ENCODE measurements around the gene HYCC1. TPM values are rescaled to one million over a fixed set of nuclear protein-coding genes. Genes with fewer than 3 reads are reported as not detected.

HYCC1 gene
- total and polyA plus RNA-seq, 2 donors (not counting 1 experiment from before 2014, with no cell fraction given), result 7.0 to 40.8 TPM

DNA sequence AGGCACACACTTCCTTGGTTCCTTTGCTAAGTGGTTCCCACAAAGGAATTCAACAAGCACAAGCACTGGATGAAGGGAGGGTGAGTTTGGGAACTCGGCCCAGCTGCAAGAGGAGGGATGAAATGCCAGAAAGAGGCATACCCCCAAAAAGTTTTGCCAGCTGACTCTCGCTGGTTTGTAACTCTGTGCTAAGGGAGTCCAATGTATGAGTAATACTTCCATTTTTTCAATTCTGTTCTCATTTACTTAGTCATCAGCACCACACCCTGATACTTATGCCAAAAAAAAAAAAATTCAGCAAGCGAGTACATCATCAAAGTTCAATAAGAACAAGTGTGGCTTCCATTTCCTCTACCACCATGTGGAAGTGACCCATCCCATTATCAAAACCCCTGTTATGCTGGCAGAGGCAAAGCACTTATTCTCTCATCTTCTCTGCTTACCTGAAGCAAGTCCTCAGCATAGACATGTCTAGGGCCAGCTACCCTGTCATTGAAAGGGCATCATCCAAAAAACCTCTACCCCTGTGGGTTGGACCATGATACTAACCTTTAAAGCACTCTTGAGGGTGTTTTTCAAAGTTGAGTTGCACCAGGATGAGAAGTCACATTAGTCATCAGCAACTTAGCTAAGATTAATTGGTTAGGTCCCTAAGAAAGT is 6.9 kb upstream of the HYCC1 start:
- H3K4me3 ChIP-seq (ENCODE audit: control extremely low read depth in 1 of 5, extremely low read depth in 1 of 5, insufficient read depth in 1 of 5, low read depth in 2 of 5, low read length in 4 of 5), result no peak overlapping the region

DNA sequence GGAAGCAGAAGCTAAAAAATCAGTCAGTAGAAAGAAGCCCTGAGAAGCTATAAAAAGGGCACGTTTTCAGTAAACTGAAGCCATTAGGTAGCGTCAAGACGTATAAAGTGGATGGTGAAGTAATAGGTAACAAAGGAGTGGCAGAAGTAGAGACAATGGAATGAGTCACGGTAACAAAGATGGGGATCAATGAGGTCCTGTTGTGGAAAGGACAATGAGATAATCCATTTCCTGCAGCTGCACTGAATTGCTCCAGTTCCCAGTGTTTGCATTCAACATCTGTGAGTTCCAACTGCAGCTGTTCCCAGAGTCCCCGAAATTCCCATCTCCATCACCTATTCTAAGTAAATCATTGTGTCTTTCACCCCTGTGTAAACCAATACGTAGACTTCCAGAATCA is 4.8 kb upstream of the HYCC1 start:
- Histone ChIP-seq H3K36me3 (replicated peaks in 1 of 2; ENCODE audit: control extremely low read depth in 1 of 2, control insufficient read depth in 1 of 2, extremely low read depth in 1 of 2, insufficient read depth in 2 of 2, low read length in 1 of 2) (no peaks in the 10 kb centered on the region), H3K4me2 (replicated peaks; ENCODE audit: low read depth, low read length, poor library complexity, severe bottlenecking) (peak overlapping the region; percentile 1), H3K4me1 (ENCODE audit: control insufficient read depth in 2 of 2, insufficient read depth in 2 of 2, low read length in 2 of 2) (peaks cover 66 to 68% of the 10 kb centered on the region in 2 donors), H3K79me2 (ENCODE audit: control insufficient read depth, insufficient read depth, low read length) (peaks cover 1% of the 10 kb centered on the region), H2AFZ (ENCODE audit: insufficient read depth, low read depth, low read length, poor library complexity, severe bottlenecking) (peak overlapping the region; percentile 57), H3K4me3 (ENCODE audit: control extremely low read depth in 1 of 5, extremely low read depth in 1 of 5, insufficient read depth in 1 of 5, low read depth in 2 of 5, low read length in 4 of 5) (no peak overlapping the region), H3K9ac (ENCODE audit: low read length) (no peak overlapping the region), H3K27ac (ENCODE audit: low read length in 2 of 2) (peak overlapping the region in 1 of 2 donors; percentile 0), H4K20me1 (ENCODE audit: control insufficient read depth, insufficient read depth, low read length, poor library complexity, severe bottlenecking) (no peaks in the 10 kb centered on the region), H3K9me3 (ENCODE audit: control extremely low read depth in 1 of 3, control insufficient read depth in 2 of 3, insufficient read depth in 1 of 3, low read length in 2 of 3) (peaks cover 3 to 9% (median 3%) of the 10 kb centered on the region in 3 donors), H3K27me3 (replicated peaks in 1 of 4; ENCODE audit: control extremely low read depth in 1 of 4, control insufficient read depth in 3 of 4, insufficient read depth in 4 of 4, low read length in 3 of 4) (no peaks in the 10 kb centered on the region)
- Mint-ChIP-seq H3K4me3 (peak overlapping the region; percentile 50), H3K27me3 (no peaks in the 10 kb centered on the region), H3K9me3 (ENCODE audit: insufficient read depth) (peaks cover 2% of the 10 kb centered on the region), H3K4me1 (peaks cover 72% of the 10 kb centered on the region), H3K27ac (peak overlapping the region; percentile 86)
- POLR2A ChIA-PET, result interaction anchor here (0.8 kb wide), 1 partner anchor 158 kb away, joined by 3 read pairs; no protein-coding TSS in a partner anchor
- CTCF ChIA-PET, result interaction anchor here (1.0 to 1.5 kb wide), 3 partner anchors 16 to 458 kb away, joined by 3 to 5 read pairs (median 3); no protein-coding TSS in a partner anchor
- intact Hi-C loops (cut with micrococcal nuclease), result loop anchor here (10.0 kb wide), 3 partner anchors 516 to 1664 kb away; partner anchors contain the start of genes CDCA7L and TRA2A
- WGBS (ENCODE audit: insufficient coverage), result 42% methylated on average over 4 of the region's 6 CpGs
- DNase-seq (no peak), ATAC-seq (ENCODE audit: low read depth) (no peak)
- TF ChIP-seq, protein P1, sequence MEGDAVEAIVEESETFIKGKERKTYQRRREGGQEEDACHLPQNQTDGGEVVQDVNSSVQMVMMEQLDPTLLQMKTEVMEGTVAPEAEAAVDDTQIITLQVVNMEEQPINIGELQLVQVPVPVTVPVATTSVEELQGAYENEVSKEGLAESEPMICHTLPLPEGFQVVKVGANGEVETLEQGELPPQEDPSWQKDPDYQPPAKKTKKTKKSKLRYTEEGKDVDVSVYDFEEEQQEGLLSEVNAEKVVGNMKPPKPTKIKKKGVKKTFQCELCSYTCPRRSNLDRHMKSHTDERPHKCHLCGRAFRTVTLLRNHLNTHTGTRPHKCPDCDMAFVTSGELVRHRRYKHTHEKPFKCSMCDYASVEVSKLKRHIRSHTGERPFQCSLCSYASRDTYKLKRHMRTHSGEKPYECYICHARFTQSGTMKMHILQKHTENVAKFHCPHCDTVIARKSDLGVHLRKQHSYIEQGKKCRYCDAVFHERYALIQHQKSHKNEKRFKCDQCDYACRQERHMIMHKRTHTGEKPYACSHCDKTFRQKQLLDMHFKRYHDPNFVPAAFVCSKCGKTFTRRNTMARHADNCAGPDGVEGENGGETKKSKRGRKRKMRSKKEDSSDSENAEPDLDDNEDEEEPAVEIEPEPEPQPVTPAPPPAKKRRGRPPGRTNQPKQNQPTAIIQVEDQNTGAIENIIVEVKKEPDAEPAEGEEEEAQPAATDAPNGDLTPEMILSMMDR (IDR thresholded peaks at IDR 0.05), result no peak
- TF ChIP-seq EZH2 (IDR thresholded peaks at IDR 0.05; ENCODE audit: borderline replicate concordance, insufficient read depth, low read depth, low read length, poor library complexity, severe bottlenecking), result no peak

More for the DNA sequence above, 6.9 kb upstream of the HYCC1 start:
- no peaks in the 10 kb centered on the region for H4K20me1 ChIP-seq (ENCODE audit: control insufficient read depth, insufficient read depth, low read length, poor library complexity, severe bottlenecking)
- ChIA-PET POLR2A (no interaction called here), CTCF (interaction anchor here (0.7 to 1.6 kb wide), 2 partner anchors 8 to 1662 kb away, joined by 3 read pairs; no protein-coding TSS in a partner anchor)
- peaks cover 62 to 75% of the 10 kb centered on the region in 2 donors for H3K4me1 ChIP-seq (ENCODE audit: control insufficient read depth in 2 of 2, insufficient read depth in 2 of 2, low read length in 2 of 2)
- intact Hi-C loops (cut with micrococcal nuclease), result no loop called here
- H3K9me3 Mint-ChIP-seq (ENCODE audit: insufficient read depth), result peaks cover 2% of the 10 kb centered on the region
- H3K27ac Mint-ChIP-seq, result peak overlapping the region; percentile 47
- H2AFZ ChIP-seq (ENCODE audit: insufficient read depth, low read depth, low read length, poor library complexity, severe bottlenecking), result no peak overlapping the region
- ATAC-seq (ENCODE audit: low read depth) (peak; percentile 36), DNase-seq (no peak)
- H3K27me3 Mint-ChIP-seq, result no peaks in the 10 kb centered on the region
- H3K36me3 ChIP-seq (replicated peaks in 1 of 2; ENCODE audit: control extremely low read depth in 1 of 2, control insufficient read depth in 1 of 2, extremely low read depth in 1 of 2, insufficient read depth in 2 of 2, low read length in 1 of 2), result no peaks in the 10 kb centered on the region
- no peaks in the 10 kb centered on the region for H3K27me3 ChIP-seq (replicated peaks in 1 of 4; ENCODE audit: control extremely low read depth in 1 of 4, control insufficient read depth in 3 of 4, insufficient read depth in 4 of 4, low read length in 3 of 4)
- no peak overlapping the region for H3K4me2 ChIP-seq (replicated peaks; ENCODE audit: low read depth, low read length, poor library complexity, severe bottlenecking)
- no peaks in the 10 kb centered on the region for H3K79me2 ChIP-seq (ENCODE audit: control insufficient read depth, insufficient read depth, low read length)
- no peak overlapping the region for H3K9ac ChIP-seq (ENCODE audit: low read length)
- WGBS (ENCODE audit: insufficient coverage), result 67% methylated on average over 1 of the region's 3 CpGs
- H3K27ac ChIP-seq (ENCODE audit: low read length in 2 of 2), result no peak overlapping the region
- H3K4me3 Mint-ChIP-seq, result no peak overlapping the region
- peaks cover 75% of the 10 kb centered on the region for H3K4me1 Mint-ChIP-seq
- TF ChIP-seq, protein P1 (IDR thresholded peaks at IDR 0.05), result no peak
- TF ChIP-seq EZH2 (IDR thresholded peaks at IDR 0.05; ENCODE audit: borderline replicate concordance, insufficient read depth, low read depth, low read length, poor library complexity, severe bottlenecking), result no peak
- peaks cover 3 to 9% (median 3%) of the 10 kb centered on the region in 3 donors for H3K9me3 ChIP-seq (ENCODE audit: control extremely low read depth in 1 of 3, control insufficient read depth in 2 of 3, insufficient read depth in 1 of 3, low read length in 2 of 3)

Measured in B cell (primary cell).